Body of pancreas (tissue), 4 donors: Measurements from ENCODE around the gene ANKRD40CL. TPM values are rescaled to one million over a fixed set of nuclear protein-coding genes. Genes with fewer than 3 reads are reported as not detected.

Experiments
- ATAC-seq: fragments of 150-250 bp; one replicate; pipeline ENCODE4 v1.9.1; 2016
- DNase-seq, 4 donors: peaks; one replicate each; pipeline ENCODE4 v3.0.0-alpha.2; 2019
- H3K27ac ChIP-seq, 4 donors: fragments of 200-600 bp; sonication (generic); 1 replicate in 3 of 4; 2 replicates in 1 of 4; pipeline versions ENCODE4 v1.5.1 to v1.6.1; 2016 to 2019; ENCODE audit warnings: mild to moderate bottlenecking in 1 of 4, mixed read lengths in 1 of 4, moderate library complexity in 1 of 4
- H3K27me3 ChIP-seq, 2 donors: fragments of 200-600 bp; sonication (generic); one replicate each; pipeline ENCODE4 v1.6.0; 2016; ENCODE audit warnings: mild to moderate bottlenecking in 1 of 2
- H3K36me3 ChIP-seq, 2 donors: fragments of 200-600 bp; sonication (generic); replicated peaks in 1 of 2; 2 replicates each; pipeline ENCODE4 v1.5.1; 2016; ENCODE audit warnings: low read depth in 2 of 2; ENCODE audit not compliant: insufficient read depth in 1 of 2
- H3K4me1 ChIP-seq: fragments of 200-600 bp; sonication (generic); one replicate; pipeline ENCODE4 v1.6.0; 2016
- H3K4me3 ChIP-seq, 2 donors: fragments of 200-600 bp; sonication (generic); 1 replicate in 1 of 2; 2 replicates in 1 of 2; pipeline ENCODE4 v1.5.1; 2016 to 2019
- H3K9me3 ChIP-seq, 3 donors: fragments of 200-600 bp; sonication (generic); 1 replicate in 2 of 3; 2 replicates in 1 of 3; pipeline ENCODE4 v1.5.1; 2016
- CTCF ChIP-seq, 7 experiments: fragments of 450-650 bp in 4 of 7; fragments of 200-600 bp in 3 of 7; sonication (generic) in 3 of 7; IDR thresholded peaks; one replicate each; pipeline ENCODE4 v1.5.1; 2016 to 2019; ENCODE audit warnings: antibody characterized with exemption in 7 of 7
- POLR2A ChIP-seq, 3 donors: fragments of 450-650 bp; IDR thresholded peaks; one replicate each; pipeline ENCODE4 v1.6.1; 2016; ENCODE audit warnings: antibody characterized with exemption in 3 of 3, mild to moderate bottlenecking in 2 of 3
- WGBS, 2 donors: methylation state at CpG; one replicate each; pipeline ENCODE4 v1.1.5; 2017; 5-methylcytosine and 5-hydroxymethylcytosine counted together
- intact Hi-C: fragments of 100-400 bp; cut with DNase I; formaldehyde crosslinking; loops from one replicate; pipeline ENCODE4 v1.15.1; 2023
- total RNA-seq, 2 donors: library from RNA; depleted of rRNA; stranded (reverse); fragments of >200 nt; gene quantifications; one replicate each; pipeline ENCODE4 v1.1.0, GENCODE V29; 2016

The ANKRD40CL gene
- total RNA-seq, 2 donors from 2014 or later = 1.6 TPM; not detected in 1

DNA sequence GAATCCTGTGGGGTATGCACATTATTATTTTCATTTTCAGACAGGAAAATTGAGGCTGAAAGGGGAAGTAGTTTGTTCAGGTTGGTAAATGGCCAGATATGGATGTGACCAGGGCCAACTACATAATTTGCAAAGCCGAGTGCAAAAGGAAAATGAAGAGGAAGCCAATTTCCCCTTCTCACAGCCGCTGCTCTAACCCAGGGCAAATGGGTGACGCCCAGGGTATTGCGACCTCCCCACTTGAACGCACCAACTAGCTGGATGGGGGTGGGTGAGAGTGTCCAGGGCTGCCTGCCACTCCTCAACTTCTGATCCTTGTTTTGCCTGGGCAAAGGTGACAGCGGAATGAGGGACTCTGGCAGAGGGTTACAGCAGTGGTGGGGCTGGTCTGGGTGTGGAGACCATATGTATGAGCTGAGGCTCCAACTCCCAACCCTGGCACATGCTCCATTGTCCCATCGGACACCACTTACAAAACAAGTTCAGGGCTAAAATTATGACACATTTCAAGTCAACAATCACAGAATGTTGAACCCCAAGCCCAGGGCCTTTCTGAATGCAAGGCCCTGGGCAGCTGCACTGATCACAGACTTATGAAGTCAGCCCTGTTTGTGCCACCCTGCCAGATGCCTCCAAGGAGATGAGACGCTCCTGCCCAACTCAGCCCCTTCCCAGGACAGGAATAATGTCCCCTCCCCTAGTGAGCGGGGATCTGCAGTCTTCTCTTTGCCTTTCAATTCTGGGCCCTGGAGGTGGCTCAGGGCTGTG is 1.7 kb downstream of the ANKRD40CL start:
- no peak for DNase-seq
- 56% methylated on average over 2 to 9 of the region's 9 CpGs for WGBS, 2 donors
- no peak for TF ChIP-seq CTCF (IDR thresholded peaks at IDR 0.05)
- TF ChIP-seq POLR2A (IDR thresholded peaks at IDR 0.05) = no peak
- peaks cover 45% of the 10 kb centered on the region for H3K4me1 ChIP-seq
- H3K9me3 ChIP-seq = no peaks in the 10 kb centered on the region
- ATAC-seq = no peak
- no peaks in the 10 kb centered on the region for H3K36me3 ChIP-seq
- H3K27me3 ChIP-seq = no peaks in the 10 kb centered on the region
- intact Hi-C loops = no loop called here
- peak overlapping the region in 3 of 4 donors; percentile 32 to 57 (median 36) for H3K27ac ChIP-seq
- no peak overlapping the region for H3K4me3 ChIP-seq

- H3K9me3 ChIP-seq = no peaks in the 10 kb centered on the region
- H3K4me3 ChIP-seq = no peak overlapping the region
- intact Hi-C loops = no loop called here
- WGBS, 2 donors = 53 to 56% methylated on average over 2 of the region's 2 CpGs
- H3K36me3 ChIP-seq = no peaks in the 10 kb centered on the region
- H3K4me1 ChIP-seq = peaks cover 43% of the 10 kb centered on the region
- H3K27me3 ChIP-seq = no peaks in the 10 kb centered on the region
- peak overlapping the region in 1 of 4 donors; percentile 57 for H3K27ac ChIP-seq
- no peak for DNase-seq
- no peak for TF ChIP-seq POLR2A (IDR thresholded peaks at IDR 0.05)
- no peak for TF ChIP-seq CTCF (IDR thresholded peaks at IDR 0.05)
- ATAC-seq = no peak
Measured at GRCh38 chr17:50764734-50765149, 2.6 kb downstream of the ANKRD40CL start.

GRCh38 chr17:50763716-50764475 is 3.4 kb downstream of the ANKRD40CL start:
- WGBS, 2 donors = 43 to 57% methylated on average over 2 of the region's 2 CpGs
- Histone ChIP-seq H3K4me1 (peaks cover 38% of the 10 kb centered on the region), H3K27ac (peak overlapping the region in 2 of 4 donors; percentile 7 to 23), H3K27me3 (no peaks in the 10 kb centered on the region), H3K4me3 (no peak overlapping the region), H3K9me3 (no peaks in the 10 kb centered on the region), H3K36me3 (no peaks in the 10 kb centered on the region)
- ATAC-seq (no peak), DNase-seq (peak in 2 of 4 donors; percentile 26 to 49)
- intact Hi-C loops = no loop called here
- no peak for TF ChIP-seq POLR2A (IDR thresholded peaks at IDR 0.05)
- TF ChIP-seq CTCF (IDR thresholded peaks at IDR 0.05) = no peak

- TF ChIP-seq CTCF (IDR thresholded peaks at IDR 0.05) (no peak), POLR2A (IDR thresholded peaks at IDR 0.05) (no peak)
- Histone ChIP-seq H3K27me3 (no peaks in the 10 kb centered on the region), H3K27ac (no peak overlapping the region), H3K4me3 (no peak overlapping the region), H3K36me3 (no peaks in the 10 kb centered on the region), H3K4me1 (peaks cover 41% of the 10 kb centered on the region), H3K9me3 (no peaks in the 10 kb centered on the region)
- no peak for DNase-seq
- intact Hi-C loops = no loop called here
- 92 to 96% methylated on average over 2 of the region's 2 CpGs for WGBS, 2 donors
- ATAC-seq = no peak
Measured at GRCh38 chr17:50762177-50762576, 5.1 kb downstream of the ANKRD40CL start.
